Right lobe of liver (tissue), 4 donors: ENCODE results near the gene APBA1.

Experiments
- CTCF ChIP-seq, 4 donors: fragments of 200-600 bp in 3 of 4; fragments of 450-650 bp in 1 of 4; IDR thresholded peaks; one replicate each; pipeline versions ENCODE4 v1.5.1 to v1.8.0; 2016 to 2022; ENCODE audit warnings: antibody characterized with exemption in 4 of 4, mild to moderate bottlenecking in 2 of 4
- POLR2A ChIP-seq: fragments of 450-650 bp; IDR thresholded peaks from one replicate; pipeline ENCODE4 v1.6.1; 2017; ENCODE audit warnings: antibody characterized with exemption, mild to moderate bottlenecking
- donor health status: DM: no; HTN: no; CAD: no.
- donor health status: DM: no; HTN: no; CAD: no.
- donor health status: DM: no; HTN: yes; CAD: no.

- TF ChIP-seq CTCF (IDR thresholded peaks at IDR 0.05) = no peak
- no peak for TF ChIP-seq POLR2A
Observed at GRCh38 chr9:69472101-69472620, 200.0 kb downstream of the APBA1 start.
